GM12878 (cell line): ENCODE data around the gene RIC3.

Source experiments
- BHLHE40 ChIP-seq, 2 experiments: fragments of 450-650 bp in 1 of 2; IDR thresholded peaks; 2 replicates each; pipeline ENCODE4 v1.6.1; 2011 to 2017; ENCODE audit warnings: low read depth in 2 of 2, borderline replicate concordance in 1 of 2, improper control_type of control experiment in 1 of 2, low read length in 1 of 2, mild to moderate bottlenecking in 1 of 2
- CTCF ChIP-seq, 3 experiments: IDR thresholded peaks in 2 of 3; conservative IDR thresholded peaks in 1 of 3; 2 replicates each; pipeline ENCODE4 v1.5.1; 2011; ENCODE audit warnings: low read depth in 3 of 3, low read length in 3 of 3, mild to moderate bottlenecking in 3 of 3, control low read depth in 2 of 3, moderate library complexity in 2 of 3, inconsistent platforms in 1 of 3, mixed read lengths in 1 of 3; ENCODE audit not compliant: control insufficient read depth in 2 of 3, insufficient read depth in 1 of 3; ENCODE audit errors: extremely low read depth in 1 of 3
- MAX ChIP-seq: IDR thresholded peaks from 2 replicates; pipeline ENCODE4 v1.6.1; 2012; ENCODE audit warnings: low read depth, low read length, improper control_type of control experiment
- PKNOX1 ChIP-seq: fragments of 450-650 bp; IDR thresholded peaks from 2 replicates; pipeline ENCODE4 v1.6.1; 2016; ENCODE audit warnings: mild to moderate bottlenecking

GRCh38 chr11:8149726-8150125 lies 19.1 kb downstream of the RIC3 start:
- TF ChIP-seq CTCF (IDR thresholded peaks at IDR 0.05 in 2 of 3, conservative IDR thresholded peaks at IDR 0.05 in 1 of 3; ENCODE audit: control insufficient read depth in 2 of 3, extremely low read depth in 1 of 3, insufficient read depth in 1 of 3, low read depth in 3 of 3, low read length in 3 of 3) (no peak), MAX (no peak), PKNOX1 (no peak), BHLHE40 (IDR thresholded peaks at IDR 0.05; ENCODE audit: borderline replicate concordance in 1 of 2, low read depth in 2 of 2, low read length in 1 of 2) (no peak)
